Epithelial cell of esophagus (primary cell): Measurements from ENCODE around the gene CLDN9.

Experiments
- DNase-seq: peaks from one replicate; pipeline ENCODE4 v3.0.0; 2010; ENCODE audit warnings: low read depth
- H3K4me3 ChIP-seq: 2 replicates; pipeline ENCODE4 v1.5.1; 2011; ENCODE audit warnings: mild to moderate bottlenecking, low read length, control low read depth
- TF ChIP-seq, protein P1 (sequence below): IDR thresholded peaks from 2 replicates; pipeline ENCODE4 v1.5.1; 2011; ENCODE audit warnings: low read depth, mild to moderate bottlenecking, low read length, control low read depth, inconsistent platforms; ENCODE audit not compliant: insufficient read depth; ENCODE audit errors: missing control alignments

Gene CLDN9

DNA sequence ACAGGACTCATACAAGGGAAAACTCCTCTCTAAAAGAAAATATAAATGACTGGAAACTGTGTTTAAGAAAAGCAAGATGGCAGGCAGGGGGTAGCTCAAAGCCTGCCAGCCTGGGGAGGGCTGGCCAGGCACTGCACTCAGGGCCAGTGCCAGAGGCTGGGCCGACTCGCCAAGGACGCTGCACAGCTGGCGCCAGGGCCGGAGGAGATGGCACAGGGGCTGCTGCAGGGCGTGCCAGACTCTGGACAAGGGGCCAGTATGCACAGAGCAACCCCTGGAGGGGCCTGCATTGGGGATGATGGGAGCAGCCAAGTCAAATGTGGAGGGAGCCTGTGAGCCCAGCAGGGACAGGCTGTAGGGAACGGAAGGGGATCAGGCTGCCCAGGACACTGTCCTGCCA, 36.5 kb upstream of the CLDN9 start:
- TF ChIP-seq, protein P1, sequence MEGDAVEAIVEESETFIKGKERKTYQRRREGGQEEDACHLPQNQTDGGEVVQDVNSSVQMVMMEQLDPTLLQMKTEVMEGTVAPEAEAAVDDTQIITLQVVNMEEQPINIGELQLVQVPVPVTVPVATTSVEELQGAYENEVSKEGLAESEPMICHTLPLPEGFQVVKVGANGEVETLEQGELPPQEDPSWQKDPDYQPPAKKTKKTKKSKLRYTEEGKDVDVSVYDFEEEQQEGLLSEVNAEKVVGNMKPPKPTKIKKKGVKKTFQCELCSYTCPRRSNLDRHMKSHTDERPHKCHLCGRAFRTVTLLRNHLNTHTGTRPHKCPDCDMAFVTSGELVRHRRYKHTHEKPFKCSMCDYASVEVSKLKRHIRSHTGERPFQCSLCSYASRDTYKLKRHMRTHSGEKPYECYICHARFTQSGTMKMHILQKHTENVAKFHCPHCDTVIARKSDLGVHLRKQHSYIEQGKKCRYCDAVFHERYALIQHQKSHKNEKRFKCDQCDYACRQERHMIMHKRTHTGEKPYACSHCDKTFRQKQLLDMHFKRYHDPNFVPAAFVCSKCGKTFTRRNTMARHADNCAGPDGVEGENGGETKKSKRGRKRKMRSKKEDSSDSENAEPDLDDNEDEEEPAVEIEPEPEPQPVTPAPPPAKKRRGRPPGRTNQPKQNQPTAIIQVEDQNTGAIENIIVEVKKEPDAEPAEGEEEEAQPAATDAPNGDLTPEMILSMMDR: no peak
- no peak for DNase-seq
- no peak overlapping the region for H3K4me3 ChIP-seq

DNA sequence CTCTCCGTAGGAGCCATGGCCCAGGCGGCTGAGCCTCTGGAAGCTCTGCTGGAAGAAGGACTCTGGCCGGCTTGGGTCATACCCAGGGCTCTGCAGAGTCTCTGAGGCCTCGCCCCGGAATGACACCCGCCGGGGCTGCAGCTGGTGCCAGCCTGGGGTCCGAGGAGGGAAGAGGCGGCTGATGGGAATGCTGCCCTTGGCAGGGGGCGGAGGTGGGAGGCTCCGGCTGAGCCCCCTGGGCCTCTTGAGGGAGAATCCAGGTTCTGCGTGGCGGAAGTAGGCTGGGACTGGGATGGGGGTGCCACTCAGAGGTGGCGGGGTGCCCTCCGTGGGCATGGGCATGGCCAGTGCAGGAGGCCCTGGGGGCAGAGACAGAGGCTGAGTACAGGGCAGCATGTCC, 36.0 kb upstream of the CLDN9 start:
- TF ChIP-seq, protein P1: no peak
- H3K4me3 ChIP-seq: no peak overlapping the region
- no peak for DNase-seq

DNA sequence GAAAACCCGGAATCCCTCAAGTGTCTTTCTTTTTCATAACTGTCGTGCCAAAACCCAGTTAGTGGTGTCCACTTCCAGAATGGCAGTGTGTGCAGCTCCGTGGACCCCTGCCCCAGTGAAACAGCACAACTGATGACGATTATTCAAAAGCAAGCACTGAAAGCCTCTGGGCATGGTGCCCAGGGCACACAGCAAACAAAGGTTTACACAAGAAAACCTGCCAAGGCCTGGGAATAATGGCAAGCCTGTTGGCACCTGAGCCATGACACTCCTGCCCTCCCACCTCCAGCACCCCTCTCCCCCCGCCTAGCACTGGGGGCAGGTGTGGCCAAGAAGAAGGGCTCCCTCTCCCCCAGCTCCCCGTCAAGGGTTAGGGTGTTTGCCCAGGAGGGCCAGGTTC, 35.3 kb upstream of the CLDN9 start:
- TF ChIP-seq, protein P1: no peak
- DNase-seq: no peak
- H3K4me3 ChIP-seq: no peak overlapping the region

DNA sequence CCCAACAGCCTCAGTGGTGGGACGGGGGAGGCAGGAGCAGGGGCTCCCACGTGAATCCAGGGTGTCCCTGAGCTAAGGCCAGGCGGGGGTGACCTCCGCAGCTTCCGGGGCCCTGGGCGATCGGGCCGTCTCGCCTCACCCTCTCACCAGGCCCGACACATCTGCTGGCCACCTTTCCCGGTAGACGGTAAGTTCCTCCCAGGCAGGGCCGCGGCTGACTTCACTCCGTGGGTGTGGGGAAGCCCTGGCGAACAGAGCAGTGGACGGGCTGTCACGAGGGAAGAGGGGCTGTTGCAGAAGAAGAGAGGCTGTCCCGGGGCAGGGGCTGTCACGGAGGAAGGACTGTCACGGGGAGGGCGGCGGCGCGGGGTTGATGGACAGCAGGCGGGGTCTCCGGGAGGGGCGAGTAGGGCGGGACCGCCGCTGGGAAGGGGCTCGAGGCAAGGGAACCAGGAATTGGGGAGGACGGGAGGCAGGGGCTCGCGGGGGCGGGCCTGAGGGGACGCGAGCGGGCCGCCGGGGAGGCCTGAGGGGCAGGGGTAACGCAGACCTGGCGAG, 33.0 kb upstream of the CLDN9 start:
- TF ChIP-seq, protein P1: no peak
- peak overlapping the region; percentile 77 for H3K4me3 ChIP-seq
- no peak for DNase-seq

DNA sequence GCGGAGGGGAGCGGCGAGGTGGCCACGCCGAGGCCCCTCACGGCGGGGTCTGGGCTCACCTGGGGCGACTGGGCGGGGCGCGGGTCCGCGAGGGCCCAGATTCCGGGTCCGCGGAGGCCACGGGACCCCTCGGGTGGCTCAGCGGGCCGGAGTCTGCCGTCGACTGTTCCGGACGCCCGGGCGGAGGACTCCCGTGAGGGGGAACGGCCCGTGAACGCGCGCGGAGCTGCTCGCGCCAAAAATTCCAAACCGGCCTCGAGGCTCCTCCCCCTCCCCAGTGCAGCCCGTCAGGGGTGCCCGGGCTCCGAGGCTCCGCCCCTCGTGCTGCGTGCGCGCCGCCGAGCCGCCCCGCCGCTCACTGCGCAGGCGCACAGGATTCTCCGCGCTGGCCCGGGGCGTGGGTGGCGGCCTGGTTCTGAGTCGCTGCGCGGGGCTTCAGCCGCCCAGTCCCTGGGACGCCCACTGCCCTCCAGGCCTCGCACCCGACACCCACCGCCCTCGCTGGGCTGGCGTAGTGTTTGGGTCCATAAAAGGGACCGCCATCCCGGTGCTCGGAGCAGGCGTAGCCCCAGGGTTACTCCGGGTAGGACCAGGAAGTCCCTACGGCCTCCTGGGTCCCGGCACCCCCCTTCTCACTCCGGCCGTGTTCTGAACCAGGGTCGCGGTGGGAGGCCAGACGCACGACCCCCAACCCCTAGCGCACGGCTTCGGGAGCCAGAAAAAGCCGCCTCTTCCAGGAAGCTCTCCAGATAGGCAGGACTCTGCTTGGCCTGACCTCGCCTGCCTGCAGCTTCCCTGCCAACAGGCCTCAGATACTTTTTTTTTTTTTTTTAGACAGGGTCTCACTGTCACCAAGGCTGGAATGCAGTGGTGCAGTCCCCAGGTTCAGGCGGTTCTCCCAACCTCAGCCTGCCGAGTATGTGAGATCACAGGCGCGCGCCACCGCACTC, 32.2 kb upstream of the CLDN9 start, which contains the start of gene PKMYT1:
TSS of gene PKMYT1 (minus strand) at position 220 of the 950 bp plus-strand sequence. CDS start 789 bp downstream, outside the sequence.
- peak; percentile 84 for DNase-seq
- TF ChIP-seq, protein P1: no peak
- H3K4me3 ChIP-seq: peak within 1 kb of the TSS; percentile 77

DNA sequence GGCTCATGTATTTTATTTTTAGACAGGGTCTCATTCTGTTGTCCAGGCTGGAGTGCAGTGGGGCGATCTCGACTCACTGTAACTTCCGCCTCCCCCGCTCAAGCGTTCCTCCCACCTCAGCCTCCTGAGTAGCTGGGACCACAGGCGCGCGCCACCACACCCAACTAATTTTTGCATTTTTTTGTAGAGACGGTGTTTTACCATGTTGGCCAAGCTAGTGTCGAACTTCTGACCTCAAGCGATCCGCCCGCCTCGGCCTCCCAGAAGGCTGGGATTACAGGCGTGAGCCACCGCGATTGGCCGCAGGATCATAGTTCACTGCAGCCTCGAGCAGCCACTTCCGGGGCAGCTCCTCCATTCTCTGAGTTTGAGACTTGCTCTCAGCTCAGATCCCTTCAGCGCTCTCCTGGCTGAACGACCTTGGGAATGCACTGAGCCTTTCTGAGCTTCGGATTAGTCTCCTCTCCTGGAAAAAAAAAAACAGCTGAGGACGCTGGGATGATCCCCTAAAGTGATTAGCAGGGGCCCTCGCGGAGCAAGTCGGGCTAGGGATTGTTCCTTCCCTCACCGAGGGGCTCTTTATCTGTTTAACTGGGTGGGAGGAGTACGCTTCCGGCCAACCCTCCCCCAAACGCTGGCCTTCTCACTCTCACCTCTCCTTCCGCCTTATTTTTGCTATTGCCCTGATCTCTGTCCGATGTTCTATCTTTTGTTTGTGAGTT, 31.4 kb upstream of the CLDN9 start:
- H3K4me3 ChIP-seq: peak overlapping the region; percentile 77
- TF ChIP-seq, protein P1: no peak

More for the DNA sequence above, 31.4 kb upstream of the CLDN9 start:
- no peak for DNase-seq
